Lower leg skin (tissue), 4 donors: Measurements from ENCODE around the gene CDC14A. TPM values are rescaled to one million over a fixed set of nuclear protein-coding genes. Genes with fewer than 3 reads are reported as not detected.

Experiments used
- DNase-seq, 2 donors: peaks; one replicate each; pipeline ENCODE4 v3.0.0-alpha.2; 2019; ENCODE audit warnings: low spot score in 2 of 2
- H3K4me3 ChIP-seq: fragments of 200-600 bp; sonication (generic); 2 replicates; pipeline ENCODE4 v1.5.1; 2017; ENCODE audit warnings: mild to moderate bottlenecking, low read depth; ENCODE audit not compliant: poor library complexity, severe bottlenecking
- CTCF ChIP-seq, 3 donors: fragments of 450-650 bp; IDR thresholded peaks; one replicate each; pipeline ENCODE4 v1.5.1; 2016; ENCODE audit warnings: antibody characterized with exemption in 3 of 3, mild to moderate bottlenecking in 3 of 3, moderate library complexity in 2 of 3
- POLR2A ChIP-seq, 2 donors: fragments of 450-650 bp; IDR thresholded peaks; one replicate each; pipeline ENCODE4 v1.6.1; 2016 to 2017; ENCODE audit warnings: antibody characterized with exemption in 2 of 2, mild to moderate bottlenecking in 1 of 2, moderate library complexity in 1 of 2
- WGBS, 2 donors: methylation state at CpG; one replicate each; pipeline ENCODE4 v1.1.5; 2018; 5-methylcytosine and 5-hydroxymethylcytosine counted together
- intact Hi-C: fragments of 100-400 bp; cut with DNase I; formaldehyde crosslinking; loops from one replicate; pipeline ENCODE4 v1.15.0; 2023; ENCODE audit warnings: low total_unique reads
- total RNA-seq, 4 donors: library from RNA; depleted of rRNA; stranded (reverse); fragments of >200 nt; gene quantifications; one replicate each; pipeline ENCODE4 v1.1.0, GENCODE V29; 2016

CDC14A gene
- total RNA-seq, 4 donors from 2014 or later, result 13.5 to 15.4 (median 14.4) TPM

DNA sequence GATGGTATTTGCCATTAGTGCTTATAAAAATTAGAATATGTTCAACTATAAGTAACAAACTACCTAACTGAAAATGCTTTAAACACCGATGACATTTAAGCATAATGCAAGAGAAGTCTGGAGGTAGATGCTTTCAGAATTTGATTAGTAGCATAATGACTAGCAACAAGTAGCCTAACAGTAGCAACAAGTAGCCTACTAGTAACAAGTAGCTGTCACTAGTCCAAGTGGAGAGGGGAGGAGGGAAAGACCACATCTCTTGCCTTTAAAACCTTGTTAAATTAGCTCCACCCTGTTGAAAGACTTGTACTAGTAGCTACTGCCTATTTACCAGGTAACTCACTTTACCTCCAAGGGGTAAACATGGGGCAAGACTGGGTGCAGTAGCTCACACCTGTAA is 193.5 kb downstream of the CDC14A start:
- intact Hi-C loops, result no loop called here
- TF ChIP-seq POLR2A (IDR thresholded peaks at IDR 0.05), result no peak
- no peak for TF ChIP-seq CTCF (IDR thresholded peaks at IDR 0.05)
- 94 to 100% methylated on average over 1 of the region's 1 CpG for WGBS, 2 donors
- H3K4me3 ChIP-seq, result no peak overlapping the region
- DNase-seq, result no peak

- 62 to 77% methylated on average over 2 of the region's 2 CpGs for WGBS, 2 donors
- no peak for TF ChIP-seq POLR2A (IDR thresholded peaks at IDR 0.05)
- TF ChIP-seq CTCF (IDR thresholded peaks at IDR 0.05), result no peak
- DNase-seq, result no peak
- no peak overlapping the region for H3K4me3 ChIP-seq
- intact Hi-C loops, result no loop called here
These were observed 199.7 kb downstream of the CDC14A start for GRCh38 chr1:100552031-100552430.

DNA sequence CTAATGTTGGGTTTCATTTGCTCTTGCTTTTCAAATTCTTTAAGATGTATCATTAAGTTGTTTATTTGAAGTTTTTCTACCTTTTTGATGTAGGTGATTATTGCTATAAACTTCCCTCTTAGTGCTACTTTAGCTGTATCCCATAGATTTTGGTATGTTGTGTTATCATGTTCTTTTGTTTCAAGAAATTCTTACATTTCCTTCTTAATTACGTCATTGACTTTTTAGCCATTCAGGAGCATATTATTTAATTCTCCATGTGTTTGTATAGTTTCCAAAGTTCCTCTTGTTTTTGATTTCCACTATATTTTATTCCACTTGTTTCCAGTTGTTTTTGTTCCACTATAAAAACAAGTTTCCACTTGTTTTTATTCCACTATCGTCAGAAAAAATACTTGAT is 200.6 kb downstream of the CDC14A start:
- TF ChIP-seq POLR2A (IDR thresholded peaks at IDR 0.05), result no peak
- no peak for TF ChIP-seq CTCF (IDR thresholded peaks at IDR 0.05)
- 45 to 49% methylated on average over 2 of the region's 2 CpGs for WGBS, 2 donors
- intact Hi-C loops, result no loop called here
- H3K4me3 ChIP-seq, result no peak overlapping the region
- DNase-seq, result no peak

DNA sequence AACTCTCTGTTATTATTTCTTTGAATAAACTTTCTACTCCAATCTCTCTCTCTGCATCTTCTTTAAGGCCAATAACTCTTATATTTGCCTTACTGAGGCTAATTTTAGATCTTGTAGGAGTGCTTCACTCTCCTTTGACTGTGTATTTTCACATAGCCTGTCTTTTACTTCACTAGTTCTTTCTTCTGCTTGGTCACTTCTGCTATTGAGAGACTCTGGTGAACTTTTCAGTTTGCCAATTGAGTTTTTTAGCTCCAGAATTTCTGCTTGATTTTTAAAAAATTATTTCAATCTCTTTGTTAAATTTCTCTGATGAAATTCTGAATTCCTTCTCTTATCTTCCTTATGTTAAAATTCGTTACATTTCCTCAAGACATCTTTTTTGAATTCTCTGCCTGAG is 203.9 kb downstream of the CDC14A start:
- intact Hi-C loops, result no loop called here
- no peak for TF ChIP-seq CTCF (IDR thresholded peaks at IDR 0.05)
- no peak for TF ChIP-seq POLR2A (IDR thresholded peaks at IDR 0.05)
- 79 to 84% methylated on average over 1 of the region's 1 CpG for WGBS, 2 donors
- no peak for DNase-seq
- no peak overlapping the region for H3K4me3 ChIP-seq

DNA sequence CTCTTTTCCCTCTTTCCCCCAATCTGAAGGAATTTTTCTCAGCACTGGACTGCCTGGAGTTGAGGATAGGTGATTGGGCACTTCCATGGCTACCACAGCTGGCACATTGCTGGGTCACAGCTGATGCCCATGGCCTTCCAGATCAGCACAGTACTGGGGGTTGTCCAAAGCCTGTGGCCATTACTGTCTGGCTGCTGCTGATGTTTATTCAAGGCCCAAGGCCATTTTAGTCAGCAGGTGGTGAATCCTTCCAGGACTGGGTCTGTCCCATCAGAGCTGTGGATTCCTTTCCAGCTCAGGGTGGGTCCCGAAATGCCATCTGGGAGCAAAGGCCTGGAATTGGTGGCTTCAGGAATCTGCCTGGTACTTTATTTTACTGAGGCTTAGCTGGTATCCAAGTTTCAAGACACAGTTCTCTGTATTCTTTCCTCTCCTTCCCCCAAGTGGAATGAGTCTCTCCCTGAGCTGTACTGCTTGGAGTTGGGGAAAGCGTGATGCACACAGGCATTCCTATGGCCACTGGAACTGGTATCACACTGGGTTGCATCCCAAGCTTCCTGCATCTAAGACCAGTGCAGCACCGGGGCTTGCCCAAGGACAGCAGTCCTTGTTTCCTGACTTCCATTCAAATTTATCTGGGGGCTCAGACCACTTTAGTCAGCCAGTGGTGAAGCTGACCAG is 204.8 kb downstream of the CDC14A start:
- 80 to 91% methylated on average over 3 of the region's 3 CpGs for WGBS, 2 donors
- H3K4me3 ChIP-seq, result no peak overlapping the region
- TF ChIP-seq POLR2A (IDR thresholded peaks at IDR 0.05), result no peak
- TF ChIP-seq CTCF (IDR thresholded peaks at IDR 0.05), result no peak
- intact Hi-C loops, result no loop called here
- DNase-seq, result no peak

DNA sequence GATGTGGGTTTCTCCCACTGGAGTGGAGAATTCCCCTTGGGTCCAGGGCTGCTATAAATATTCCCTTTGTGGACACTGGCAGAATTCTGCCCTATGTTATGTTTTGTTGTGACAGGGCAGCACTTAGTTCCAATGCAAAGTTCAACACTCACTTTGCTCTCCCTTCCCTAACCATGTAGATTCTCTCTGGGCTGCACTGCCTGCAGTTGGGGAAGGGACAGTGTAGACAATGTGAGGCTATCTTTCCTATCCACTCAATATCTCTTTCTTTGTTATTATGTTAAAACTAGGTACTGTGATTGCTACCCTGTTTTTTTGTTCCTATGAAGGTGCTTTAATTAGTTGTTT is 205.3 kb downstream of the CDC14A start:
- TF ChIP-seq CTCF (IDR thresholded peaks at IDR 0.05) (no peak), POLR2A (IDR thresholded peaks at IDR 0.05) (no peak)
- no peak overlapping the region for H3K4me3 ChIP-seq
- intact Hi-C loops, result no loop called here
- no peak for DNase-seq
